ENCODE data around the gene CILP2. TPM values are rescaled to one million over a fixed set of nuclear protein-coding genes. Genes with fewer than 3 reads are reported as not detected.

Gene CILP2
- total RNA-seq, 3 donors from 2014 or later = 0.15 to 0.66 (median 0.16) TPM

DNA sequence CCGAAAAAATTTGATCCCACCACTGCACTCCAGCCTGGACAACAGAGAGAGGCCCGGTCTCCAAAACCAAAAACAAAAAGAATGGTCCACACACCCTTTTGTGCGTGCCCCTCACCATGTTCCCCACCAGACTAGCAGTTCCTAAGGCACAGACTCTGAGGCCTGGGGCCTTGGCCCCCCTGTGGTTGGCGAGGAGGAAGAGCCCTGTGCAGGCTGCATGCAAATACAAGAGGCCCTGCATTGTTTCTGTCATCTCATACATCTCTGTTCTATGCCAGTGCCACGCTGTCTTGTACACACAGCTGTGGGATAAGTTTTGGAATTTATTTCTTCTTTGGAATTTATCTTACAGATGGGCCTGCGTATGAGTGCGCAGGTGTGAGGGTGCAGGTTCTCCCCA, 14.0 kb upstream of the CILP2 start:
- Histone ChIP-seq H3K36me3 (peaks cover 4% of the 10 kb centered on the region), H3K27me3 (no peaks in the 10 kb centered on the region), H3K9me3 (no peaks in the 10 kb centered on the region), H3K4me1 (no peaks in the 10 kb centered on the region), H3K27ac (no peak overlapping the region), H3K4me3 (no peak overlapping the region)
- intact Hi-C loops (cut with DNase I; ENCODE audit: low total_unique reads) = no loop called here
- DNase-seq (ENCODE audit: low spot score in 2 of 2) = no peak
- TF ChIP-seq POLR2A (IDR thresholded peaks at IDR 0.05) (no peak), POLR2AphosphoS5 (IDR thresholded peaks at IDR 0.05) (no peak)
- TF ChIP-seq, protein P1, sequence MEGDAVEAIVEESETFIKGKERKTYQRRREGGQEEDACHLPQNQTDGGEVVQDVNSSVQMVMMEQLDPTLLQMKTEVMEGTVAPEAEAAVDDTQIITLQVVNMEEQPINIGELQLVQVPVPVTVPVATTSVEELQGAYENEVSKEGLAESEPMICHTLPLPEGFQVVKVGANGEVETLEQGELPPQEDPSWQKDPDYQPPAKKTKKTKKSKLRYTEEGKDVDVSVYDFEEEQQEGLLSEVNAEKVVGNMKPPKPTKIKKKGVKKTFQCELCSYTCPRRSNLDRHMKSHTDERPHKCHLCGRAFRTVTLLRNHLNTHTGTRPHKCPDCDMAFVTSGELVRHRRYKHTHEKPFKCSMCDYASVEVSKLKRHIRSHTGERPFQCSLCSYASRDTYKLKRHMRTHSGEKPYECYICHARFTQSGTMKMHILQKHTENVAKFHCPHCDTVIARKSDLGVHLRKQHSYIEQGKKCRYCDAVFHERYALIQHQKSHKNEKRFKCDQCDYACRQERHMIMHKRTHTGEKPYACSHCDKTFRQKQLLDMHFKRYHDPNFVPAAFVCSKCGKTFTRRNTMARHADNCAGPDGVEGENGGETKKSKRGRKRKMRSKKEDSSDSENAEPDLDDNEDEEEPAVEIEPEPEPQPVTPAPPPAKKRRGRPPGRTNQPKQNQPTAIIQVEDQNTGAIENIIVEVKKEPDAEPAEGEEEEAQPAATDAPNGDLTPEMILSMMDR (IDR thresholded peaks at IDR 0.05) = no peak

DNA sequence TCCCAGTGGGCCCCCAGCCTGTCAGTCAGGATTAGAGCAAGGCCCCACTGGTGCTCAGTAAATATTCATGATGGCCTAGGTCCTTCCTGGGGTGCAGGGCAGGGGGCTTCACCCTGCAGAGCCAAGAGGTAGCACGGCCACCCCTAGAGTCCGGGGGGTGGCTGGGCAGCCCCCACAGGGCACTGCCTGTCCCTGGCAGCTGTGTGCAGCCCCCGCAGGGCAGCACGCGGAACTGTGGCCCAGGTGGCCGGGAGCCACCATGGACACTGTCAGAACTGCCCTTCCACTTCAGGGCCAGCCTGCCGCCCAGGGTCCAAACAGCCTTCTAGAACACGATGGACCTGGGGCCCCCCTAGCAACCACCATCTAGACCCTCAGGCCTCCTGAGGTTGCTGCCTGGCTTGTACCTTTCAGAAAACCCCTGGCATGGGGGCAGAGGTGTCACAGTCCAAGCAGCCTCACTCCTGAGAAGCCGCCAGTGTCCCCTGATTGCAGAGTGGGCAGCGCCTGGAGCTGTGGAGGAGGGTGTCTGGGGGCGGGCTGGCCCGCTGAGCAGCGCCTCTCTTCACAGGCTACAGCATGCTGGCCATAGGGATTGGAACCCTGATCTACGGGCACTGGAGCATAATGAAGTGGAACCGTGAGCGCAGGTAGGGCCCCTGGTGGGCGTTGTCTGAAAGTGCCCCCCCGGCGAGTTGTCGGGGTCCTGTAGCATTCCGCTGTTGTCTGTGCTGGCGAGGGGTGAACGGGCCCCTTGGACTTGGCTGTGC, 12.3 kb upstream of the CILP2 start:
- H3K9me3 ChIP-seq = no peaks in the 10 kb centered on the region
- H3K36me3 ChIP-seq = peaks cover 4% of the 10 kb centered on the region
- H3K4me3 ChIP-seq = no peak overlapping the region
- no peak for DNase-seq (ENCODE audit: low spot score in 2 of 2)
- H3K4me1 ChIP-seq = no peaks in the 10 kb centered on the region
- intact Hi-C loops (cut with DNase I; ENCODE audit: low total_unique reads) = no loop called here
- H3K27ac ChIP-seq = no peak overlapping the region
- no peak for TF ChIP-seq POLR2AphosphoS5 (IDR thresholded peaks at IDR 0.05)
- TF ChIP-seq, protein P1 (IDR thresholded peaks at IDR 0.05) = no peak
- TF ChIP-seq POLR2A (IDR thresholded peaks at IDR 0.05) = no peak
- H3K27me3 ChIP-seq = no peaks in the 10 kb centered on the region

DNA sequence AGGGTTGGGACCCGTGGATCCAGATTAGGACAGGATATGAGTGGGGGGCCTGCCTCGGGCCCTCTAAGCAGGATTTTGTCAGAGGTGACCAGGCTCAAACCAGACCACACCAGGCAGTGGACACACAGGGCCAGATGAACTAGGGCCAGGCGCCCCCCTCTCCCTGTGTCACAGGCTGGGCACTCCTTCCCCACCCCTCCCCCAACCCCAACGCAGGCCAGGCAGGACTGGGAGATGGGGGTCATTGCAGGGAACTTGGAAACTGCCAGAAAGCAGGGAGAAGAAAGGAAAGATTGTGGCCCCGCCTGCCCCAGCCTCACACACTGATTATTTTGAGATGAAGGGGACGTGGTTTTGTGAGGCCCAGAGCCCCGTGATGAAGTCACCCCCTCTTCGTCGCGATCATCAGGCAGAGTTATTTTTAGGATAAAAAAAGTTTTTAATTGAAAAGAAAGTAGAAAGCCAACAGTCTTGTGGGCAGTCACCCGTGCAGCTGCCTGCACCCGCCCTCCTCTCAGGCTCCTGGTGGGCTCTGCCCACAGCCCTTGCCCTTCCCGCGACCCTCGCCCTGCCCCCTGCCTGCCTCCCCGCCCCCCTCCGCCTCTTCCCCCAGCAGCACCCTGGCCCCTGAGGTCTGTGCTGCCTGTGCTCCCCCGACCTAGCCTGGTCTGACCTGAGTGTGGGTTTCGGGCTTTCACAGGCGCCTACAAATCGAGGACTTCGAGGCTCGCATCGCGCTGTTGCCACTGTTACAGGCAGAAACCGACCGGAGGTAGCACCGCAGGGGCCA, 11.3 kb upstream of the CILP2 start:
- H3K9me3 ChIP-seq = no peaks in the 10 kb centered on the region
- intact Hi-C loops (cut with DNase I; ENCODE audit: low total_unique reads) = no loop called here
- TF ChIP-seq, protein P1 (IDR thresholded peaks at IDR 0.05) = no peak
- TF ChIP-seq POLR2AphosphoS5 (IDR thresholded peaks at IDR 0.05) (no peak), POLR2A (IDR thresholded peaks at IDR 0.05) (no peak)
- H3K27me3 ChIP-seq = no peaks in the 10 kb centered on the region
- H3K4me1 ChIP-seq = no peaks in the 10 kb centered on the region
- H3K36me3 ChIP-seq = peaks cover 4% of the 10 kb centered on the region
- DNase-seq (ENCODE audit: low spot score in 2 of 2) = no peak
- no peak overlapping the region for H3K27ac ChIP-seq
- no peak overlapping the region for H3K4me3 ChIP-seq

DNA sequence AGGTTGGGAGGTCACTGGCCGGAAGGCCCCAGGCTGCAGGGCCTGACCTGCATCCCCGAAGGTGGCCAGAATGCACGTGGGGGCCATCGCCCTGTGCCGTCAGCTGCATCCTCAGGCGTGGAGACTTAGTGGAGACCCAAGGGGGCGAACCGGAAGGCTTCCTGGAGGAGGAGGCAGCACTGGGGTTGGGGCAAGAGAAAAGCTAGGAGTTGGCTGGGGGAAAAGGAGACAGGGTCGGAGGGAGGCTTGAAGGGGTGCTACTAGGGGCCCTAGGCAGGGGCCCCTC, 10.8 kb upstream of the CILP2 start:
- Histone ChIP-seq H3K9me3 (no peaks in the 10 kb centered on the region), H3K27ac (no peak overlapping the region), H3K4me3 (no peak overlapping the region), H3K4me1 (no peaks in the 10 kb centered on the region), H3K27me3 (no peaks in the 10 kb centered on the region), H3K36me3 (peaks cover 4% of the 10 kb centered on the region)
- no peak for TF ChIP-seq POLR2AphosphoS5 (IDR thresholded peaks at IDR 0.05)
- TF ChIP-seq, protein P1 (IDR thresholded peaks at IDR 0.05) = no peak
- no peak for TF ChIP-seq POLR2A (IDR thresholded peaks at IDR 0.05)
- intact Hi-C loops (cut with DNase I; ENCODE audit: low total_unique reads) = no loop called here
- DNase-seq (ENCODE audit: low spot score in 2 of 2) = no peak
